DND-41 (cell line): ENCODE measurements around the gene CYB561.

ENCODE experiments used
- CTCF ChIP-seq: IDR thresholded peaks from 2 replicates; pipeline ENCODE4 v1.5.1; 2012; ENCODE audit warnings: borderline replicate concordance, low read length, moderate library complexity, mild to moderate bottlenecking; ENCODE audit not compliant: poor library complexity, severe bottlenecking; ENCODE audit errors: extremely low read depth
- EZH2 ChIP-seq: IDR thresholded peaks from 3 replicates; pipeline ENCODE4 v1.6.1; 2012; ENCODE audit warnings: borderline replicate concordance, low read depth, mild to moderate bottlenecking, moderate library complexity, low read length, inconsistent platforms; ENCODE audit not compliant: severe bottlenecking

GRCh38 chr17:63483038-63483437, 36.9 kb upstream of the CYB561 start:
- TF ChIP-seq EZH2 = no peak
- TF ChIP-seq CTCF = no peak
